22Rv1 (cell line): Measurements from ENCODE around the gene TXNDC8.
"Not testable (repeated sequence)": the region's sequence is repeated elsewhere in the genome, so short reads cannot be mapped to it uniquely, and the experiment has no call there.

Source experiments
- H3K27ac ChIP-seq: fragments of 450-650 bp; 2 replicates; pipeline ENCODE4 v1.5.1; 2017
- ZFX ChIP-seq: fragments of 450-650 bp; IDR thresholded peaks from 2 replicates; pipeline ENCODE4 v1.6.1; 2017; ENCODE audit warnings: antibody characterized with exemption, borderline replicate concordance
- TF ChIP-seq, protein P1 (sequence below): fragments of 450-650 bp; IDR thresholded peaks from 2 replicates; pipeline ENCODE4 v1.5.1; 2017; ENCODE audit warnings: mild to moderate bottlenecking

TXNDC8 gene

DNA sequence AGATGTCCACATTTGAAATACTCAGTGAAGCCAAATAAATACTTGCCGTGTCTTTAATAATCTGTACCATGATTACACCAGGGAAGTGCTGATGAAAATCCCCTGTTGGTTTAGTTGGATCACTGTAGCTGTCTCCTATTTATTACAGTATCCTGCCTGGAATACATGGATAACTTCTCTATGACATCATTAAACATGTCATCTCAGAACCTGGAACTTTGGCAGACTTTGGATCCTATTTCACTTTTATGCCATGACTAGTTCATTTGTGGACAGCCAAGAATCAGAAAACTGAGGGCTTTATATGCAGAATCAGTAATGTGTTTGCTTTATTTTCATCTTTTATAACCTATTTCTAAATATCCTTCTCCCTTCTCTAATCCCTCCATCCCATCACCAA lies at the start of gene TXNDC8:
Gene TXNDC8 (minus strand): TSS at position 137 of the 400 bp plus-strand sequence.
- TF ChIP-seq, protein P1, sequence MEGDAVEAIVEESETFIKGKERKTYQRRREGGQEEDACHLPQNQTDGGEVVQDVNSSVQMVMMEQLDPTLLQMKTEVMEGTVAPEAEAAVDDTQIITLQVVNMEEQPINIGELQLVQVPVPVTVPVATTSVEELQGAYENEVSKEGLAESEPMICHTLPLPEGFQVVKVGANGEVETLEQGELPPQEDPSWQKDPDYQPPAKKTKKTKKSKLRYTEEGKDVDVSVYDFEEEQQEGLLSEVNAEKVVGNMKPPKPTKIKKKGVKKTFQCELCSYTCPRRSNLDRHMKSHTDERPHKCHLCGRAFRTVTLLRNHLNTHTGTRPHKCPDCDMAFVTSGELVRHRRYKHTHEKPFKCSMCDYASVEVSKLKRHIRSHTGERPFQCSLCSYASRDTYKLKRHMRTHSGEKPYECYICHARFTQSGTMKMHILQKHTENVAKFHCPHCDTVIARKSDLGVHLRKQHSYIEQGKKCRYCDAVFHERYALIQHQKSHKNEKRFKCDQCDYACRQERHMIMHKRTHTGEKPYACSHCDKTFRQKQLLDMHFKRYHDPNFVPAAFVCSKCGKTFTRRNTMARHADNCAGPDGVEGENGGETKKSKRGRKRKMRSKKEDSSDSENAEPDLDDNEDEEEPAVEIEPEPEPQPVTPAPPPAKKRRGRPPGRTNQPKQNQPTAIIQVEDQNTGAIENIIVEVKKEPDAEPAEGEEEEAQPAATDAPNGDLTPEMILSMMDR, result no peak
- TF ChIP-seq ZFX, result no peak
- H3K27ac ChIP-seq, result no peak within 1 kb of the TSS

DNA sequence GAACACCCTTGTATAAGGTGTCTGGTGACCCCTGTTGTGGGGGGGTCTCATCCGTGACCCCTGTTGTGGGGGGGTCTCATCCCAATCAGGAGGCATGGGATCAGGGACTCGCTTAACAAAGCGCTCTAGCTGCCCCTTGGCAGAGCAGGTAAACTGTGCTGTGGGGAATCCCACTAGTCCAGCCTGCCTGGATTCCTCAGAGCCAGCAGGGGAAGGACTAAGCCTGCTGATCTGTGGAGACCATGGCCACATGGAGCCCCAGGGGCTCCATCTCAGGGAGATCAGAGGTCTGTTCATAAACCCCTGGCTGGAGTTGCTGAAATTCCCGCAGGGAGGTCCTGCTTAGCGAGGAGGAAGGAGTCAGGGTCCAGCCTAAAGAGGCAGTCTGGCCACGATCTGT lies 45.8 kb upstream of the TXNDC8 start:
- no peak overlapping the region for H3K27ac ChIP-seq

DNA sequence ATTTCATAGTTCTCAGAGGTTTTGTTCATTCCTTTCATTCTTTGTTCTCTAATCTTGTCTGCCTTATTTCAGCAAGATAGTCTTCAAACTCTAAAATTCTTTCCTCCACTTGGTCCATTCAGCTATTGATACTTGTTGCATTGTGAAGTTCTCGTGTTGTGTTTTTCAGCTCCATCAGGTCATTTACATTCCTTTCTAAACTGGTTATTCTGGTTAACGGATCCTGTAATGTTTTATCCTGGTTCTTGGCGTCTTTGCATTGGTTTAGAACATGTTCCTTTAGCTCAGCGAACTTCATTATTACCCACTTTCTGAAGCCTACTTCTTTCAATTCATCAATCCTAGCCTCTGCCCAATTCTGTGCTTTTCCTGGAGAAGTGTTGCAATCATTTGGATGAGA lies 45.1 kb upstream of the TXNDC8 start:
- no peak for TF ChIP-seq ZFX
- TF ChIP-seq, protein P1, result no peak
- no peak overlapping the region for H3K27ac ChIP-seq

More for the DNA sequence above, 45.8 kb upstream of the TXNDC8 start:
- no peak for TF ChIP-seq ZFX
- TF ChIP-seq, protein P1, result no peak

DNA sequence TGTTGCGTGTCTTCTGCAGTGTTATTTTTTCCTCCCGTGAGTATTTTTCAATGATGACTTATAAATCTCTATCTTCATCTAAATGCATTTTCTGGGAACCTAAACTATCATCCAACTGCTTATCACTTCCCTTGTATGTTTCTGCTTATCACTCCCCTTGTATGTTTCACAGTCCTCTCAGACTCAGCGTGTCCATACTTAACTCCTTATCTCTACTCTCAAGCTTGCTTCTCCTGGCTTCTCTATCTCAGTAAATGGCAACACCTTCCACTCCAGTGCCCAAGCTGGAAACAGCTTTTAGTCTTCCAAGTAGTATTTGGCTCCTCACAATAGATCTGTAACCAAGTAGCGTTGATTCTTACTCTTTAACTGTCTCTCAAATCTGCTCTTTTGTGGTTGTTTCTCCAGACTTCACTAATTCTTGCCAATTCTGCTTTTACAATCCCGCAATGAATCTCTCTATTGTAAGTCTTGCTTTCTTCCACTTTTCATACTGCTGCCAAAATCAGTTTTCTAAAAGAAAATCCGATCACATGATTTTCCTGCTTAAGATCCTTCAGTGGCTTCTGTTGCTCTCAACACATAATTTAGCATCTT lies 33.8 kb upstream of the TXNDC8 start:
- no peak overlapping the region for H3K27ac ChIP-seq
- TF ChIP-seq ZFX, result no peak
- TF ChIP-seq, protein P1, result no peak

DNA sequence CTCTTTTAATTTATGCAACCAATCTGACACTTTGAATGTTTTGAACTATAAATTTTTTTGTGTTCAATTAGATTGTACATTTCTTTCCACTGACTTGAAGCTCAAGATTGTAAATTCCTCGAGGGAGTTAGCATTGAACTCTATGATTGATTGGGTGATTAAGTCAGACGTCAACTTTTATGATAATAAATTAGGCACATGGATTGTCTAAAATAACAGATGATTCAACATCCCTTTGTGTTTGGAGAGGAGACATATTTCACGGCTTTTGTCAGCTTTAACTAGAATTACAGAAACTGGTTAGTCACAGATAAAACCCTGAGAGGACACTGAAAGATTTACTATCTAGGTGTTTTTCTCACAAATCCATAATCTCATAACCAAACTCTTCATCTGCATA lies 32.7 kb upstream of the TXNDC8 start:
- TF ChIP-seq ZFX, result no peak
- TF ChIP-seq, protein P1, result no peak
- no peak overlapping the region for H3K27ac ChIP-seq

DNA sequence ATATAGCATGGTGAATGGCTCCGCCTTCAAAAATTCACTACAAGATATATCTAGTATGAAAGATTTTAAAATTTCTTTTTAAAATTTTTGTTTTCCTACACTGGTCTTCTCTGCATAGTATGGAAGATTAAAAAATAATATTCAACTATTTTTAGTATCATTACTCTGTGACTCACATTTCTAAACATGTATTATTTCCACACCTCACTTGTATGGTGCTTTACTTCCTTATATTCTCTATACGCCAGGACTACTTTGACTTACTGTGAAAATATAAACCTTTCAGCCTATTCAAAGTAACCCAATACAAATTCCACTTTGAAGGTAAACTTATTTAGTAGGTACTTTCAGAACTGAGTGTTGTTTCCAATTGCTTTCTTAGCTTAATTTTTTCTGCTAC lies 26.8 kb upstream of the TXNDC8 start:
- no peak overlapping the region for H3K27ac ChIP-seq
- TF ChIP-seq ZFX, result no peak
- TF ChIP-seq, protein P1, result no peak

DNA sequence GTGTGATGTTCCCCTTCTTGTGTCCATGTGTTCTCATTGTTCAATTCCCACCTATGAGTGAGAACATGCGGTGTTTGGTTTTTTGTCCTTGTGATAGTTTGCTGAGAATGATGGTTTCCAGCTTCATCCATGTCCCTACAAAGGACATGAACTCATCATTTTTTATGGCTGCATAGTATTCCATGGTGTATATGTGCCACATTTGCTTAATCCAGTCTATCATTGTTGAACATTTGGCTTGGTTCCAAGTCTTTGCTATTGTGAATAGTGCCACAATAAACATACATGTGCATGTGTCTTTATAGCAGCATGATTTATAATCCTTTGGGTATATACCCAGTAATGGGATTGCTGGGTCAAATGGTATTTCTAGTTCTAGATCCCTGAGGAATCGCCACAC lies 21.3 kb upstream of the TXNDC8 start:
- H3K27ac ChIP-seq, result not testable (repeated sequence)

DNA sequence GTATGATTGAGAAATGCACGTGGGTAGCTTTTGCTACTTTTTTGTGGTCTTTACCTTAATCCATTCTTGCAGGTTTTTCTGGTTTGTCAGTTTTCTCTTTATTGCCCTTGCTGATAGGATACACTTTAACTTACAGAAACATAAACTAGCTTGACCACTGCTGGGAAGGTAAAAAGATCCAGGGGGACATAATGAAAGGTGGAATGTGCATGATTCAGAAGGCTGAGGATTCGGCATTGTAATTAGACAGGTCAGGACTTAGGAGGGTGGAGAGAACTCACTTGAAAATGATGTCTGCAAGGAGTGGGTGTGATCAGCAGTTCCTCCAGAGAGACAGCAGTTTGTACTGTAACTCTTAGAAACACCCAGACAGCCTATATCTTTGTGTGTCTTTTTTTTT lies 19.8 kb upstream of the TXNDC8 start:
- no peak for TF ChIP-seq ZFX
- TF ChIP-seq, protein P1, result no peak
- H3K27ac ChIP-seq, result no peak overlapping the region
